HG02610 (cell line): ENCODE results near the gene VPS51.
A peak's percentile ranks its signal among the peaks of the same experiment; 100 is the strongest.
"Not testable (repeated sequence)": the region's sequence is repeated elsewhere in the genome, so short reads cannot be mapped to it uniquely, and the experiment has no call there.

Experiments used
- ATAC-seq: cut with Tn5 transposase; IDR thresholded peaks from one replicate; pipeline ENCODE4 v1.9.1; 2021; ENCODE audit warnings: mild to moderate bottlenecking, moderate library complexity; ENCODE audit not compliant: unreplicated experiment

Gene VPS51

DNA sequence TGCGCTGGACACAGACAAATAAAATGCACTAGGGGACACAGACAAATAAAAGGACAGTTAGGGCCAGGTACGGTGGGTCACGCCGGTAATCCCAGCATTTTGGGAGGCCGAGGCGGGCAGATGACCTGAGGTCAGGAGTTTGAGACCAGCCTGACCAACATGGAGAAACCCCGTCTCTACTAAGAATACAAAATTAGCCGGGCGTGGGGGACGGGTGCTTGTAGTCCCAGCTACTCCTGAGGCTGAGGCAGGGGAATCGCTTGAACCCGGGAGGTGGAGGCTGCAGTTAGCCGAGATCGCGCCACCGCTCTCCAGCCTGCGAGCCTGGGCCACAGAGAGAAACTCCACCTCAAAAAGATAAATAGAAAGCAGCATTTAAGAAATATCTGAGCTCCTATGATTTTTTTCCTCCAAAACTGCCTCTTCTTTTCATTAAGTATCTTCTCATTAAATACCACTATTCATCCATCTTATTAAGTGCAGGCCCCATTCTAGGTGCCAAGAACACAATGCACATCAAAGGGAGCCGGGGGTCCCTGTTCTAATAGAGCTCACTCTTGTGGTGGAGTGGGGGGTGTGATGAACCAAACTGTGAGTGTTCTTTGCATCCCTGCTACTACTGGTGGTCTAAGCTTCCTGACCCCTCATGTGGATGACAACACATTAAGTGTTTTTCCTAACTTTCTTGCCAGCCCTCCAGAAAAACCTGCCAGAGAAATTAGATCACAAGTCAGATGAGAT is 22.3 kb downstream of the VPS51 start:
- ATAC-seq, result no peak

DNA sequence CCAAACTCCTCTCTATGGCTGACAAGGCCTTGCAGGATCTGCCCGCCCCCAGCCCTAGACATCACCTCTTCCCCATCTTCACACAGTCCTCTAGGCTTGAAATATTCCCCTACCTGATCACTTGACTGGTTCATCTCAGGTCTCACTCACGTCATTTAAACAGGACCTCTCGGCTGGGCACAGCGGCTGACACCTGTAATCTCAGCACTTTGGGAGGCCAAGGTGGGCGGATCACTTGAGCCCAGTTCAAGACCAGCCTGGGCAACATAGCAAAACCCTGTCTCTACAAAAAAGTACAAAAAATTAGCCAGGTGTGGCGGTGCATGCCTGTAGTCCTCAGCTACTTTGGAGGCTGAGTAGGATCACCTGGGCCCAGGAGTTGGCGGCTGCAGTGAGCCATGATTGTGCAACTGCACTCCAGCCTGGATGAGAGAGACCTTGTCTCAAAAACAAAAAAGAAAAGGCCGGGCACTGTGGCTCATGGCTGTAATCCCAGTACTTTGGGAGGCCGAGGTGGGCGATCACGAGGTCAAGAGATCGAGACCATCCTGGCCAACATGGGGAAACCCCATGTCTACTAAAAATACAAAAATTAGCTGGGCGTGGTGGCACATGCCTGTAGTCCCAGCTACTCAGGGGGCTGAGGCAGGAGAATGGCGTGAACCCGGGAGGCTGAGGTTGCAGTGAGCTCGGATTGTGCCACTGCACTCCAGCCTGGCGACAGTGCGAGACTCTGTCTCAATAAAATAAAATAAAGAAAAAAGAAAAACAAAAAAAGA is 23.1 kb downstream of the VPS51 start:
- ATAC-seq, result not testable (repeated sequence)

DNA sequence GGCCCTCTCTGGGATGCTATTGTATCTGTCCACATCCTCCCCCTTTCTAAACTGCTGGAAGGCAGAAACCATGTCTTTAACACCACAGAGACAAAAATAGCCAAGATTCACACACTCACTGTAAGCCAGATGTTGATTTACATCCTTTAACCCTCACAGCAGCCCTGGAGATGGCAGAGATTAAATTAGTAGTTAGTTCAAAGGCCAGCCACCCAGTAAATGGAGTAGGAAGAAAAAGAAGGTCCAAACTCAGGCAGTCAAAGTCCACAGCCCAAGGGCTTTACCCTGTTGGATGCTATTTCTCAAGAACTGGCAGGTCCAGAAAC is 23.6 kb downstream of the VPS51 start:
- ATAC-seq, result no peak

DNA sequence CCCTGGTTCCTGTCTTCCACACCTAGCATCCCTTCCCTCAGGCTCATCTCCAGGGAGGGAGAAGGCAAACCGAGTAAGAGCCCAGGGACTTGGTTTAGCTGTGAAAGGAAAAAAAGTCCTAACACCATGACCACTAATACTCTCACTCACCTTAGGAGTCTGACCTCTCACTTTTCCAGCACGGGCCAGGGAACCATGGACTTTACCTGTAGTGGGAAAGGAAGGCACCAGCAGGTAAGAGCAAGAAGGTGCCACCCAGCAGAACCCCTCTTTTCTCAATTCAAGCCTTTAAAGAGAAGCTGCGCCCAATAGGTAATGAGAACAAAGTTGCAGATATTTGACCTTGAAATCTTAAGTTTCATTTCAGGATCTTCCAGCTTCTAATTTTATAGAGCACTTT is 24.8 kb downstream of the VPS51 start:
- no peak for ATAC-seq

DNA sequence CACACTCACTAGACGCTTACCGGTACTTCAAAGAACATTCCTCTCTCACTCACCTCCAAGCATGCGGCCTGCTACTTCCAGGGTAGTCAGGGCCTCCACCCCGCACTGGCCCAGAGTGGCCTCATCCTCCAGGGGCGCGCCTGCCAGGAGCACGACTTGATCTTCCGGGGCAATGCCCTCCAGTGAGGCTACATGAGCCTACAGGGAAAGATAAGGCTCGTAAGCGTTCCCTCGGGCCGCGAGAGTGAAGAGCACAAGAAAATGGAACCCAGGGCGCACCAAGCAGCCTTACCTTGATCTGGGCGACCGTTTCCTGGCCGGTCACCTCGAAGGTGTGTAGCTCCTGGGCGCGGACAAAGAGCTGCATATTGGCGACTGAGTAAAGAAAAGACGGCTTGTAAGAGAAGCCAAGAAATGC is 25.4 kb downstream of the VPS51 start:
- ATAC-seq, result no peak

DNA sequence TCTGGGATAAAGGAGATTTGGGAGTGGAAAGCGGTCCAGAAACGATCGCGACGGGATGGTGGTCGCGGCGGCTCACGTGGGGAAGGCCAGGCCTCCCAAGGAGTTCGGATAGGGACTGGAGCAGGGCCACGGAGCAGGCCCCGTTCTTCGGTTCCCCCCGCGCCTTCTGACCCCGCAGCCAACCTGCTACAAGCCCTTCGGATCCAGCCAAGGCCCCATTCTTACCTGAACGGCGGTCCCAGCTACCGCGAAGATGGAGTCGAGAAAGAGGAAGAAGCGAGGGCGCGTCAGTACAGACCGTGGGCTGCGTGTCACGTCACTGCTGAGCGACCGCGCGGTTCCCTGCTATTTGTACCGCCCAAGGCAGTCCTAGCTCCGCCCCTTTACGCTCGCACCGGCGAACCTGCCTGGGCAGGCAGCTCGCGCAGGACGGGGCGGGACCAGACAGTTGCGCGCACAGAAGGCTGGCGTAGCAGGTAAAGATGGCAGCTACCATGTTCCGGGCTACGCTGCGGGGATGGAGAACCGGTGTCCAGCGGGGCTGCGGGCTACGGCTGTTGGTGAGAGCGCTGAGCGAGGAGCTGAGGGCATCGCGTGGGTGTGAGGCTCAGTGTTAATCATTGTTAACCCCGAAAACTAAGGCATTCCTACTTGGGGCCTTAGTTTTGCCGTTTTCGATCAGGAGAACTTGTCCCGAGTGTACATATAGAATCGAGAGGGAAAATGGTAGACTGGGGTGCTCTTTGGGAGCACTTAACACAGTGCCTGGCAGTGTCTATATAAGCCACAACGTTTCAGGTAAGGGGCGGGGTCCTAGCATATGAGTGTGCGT is 26.1 kb downstream of the VPS51 start, which contains the start of the genes FAU and MRPL49:
FAU (minus strand) TSS at position 270 of the 832 bp plus-strand sequence. CDS start 321 bp downstream, outside the sequence.
MRPL49 (plus strand) TSS at position 457 of the 832 bp plus-strand sequence; CDS start at position 483, 26 bp downstream.
- peak; percentile 70 for ATAC-seq

DNA sequence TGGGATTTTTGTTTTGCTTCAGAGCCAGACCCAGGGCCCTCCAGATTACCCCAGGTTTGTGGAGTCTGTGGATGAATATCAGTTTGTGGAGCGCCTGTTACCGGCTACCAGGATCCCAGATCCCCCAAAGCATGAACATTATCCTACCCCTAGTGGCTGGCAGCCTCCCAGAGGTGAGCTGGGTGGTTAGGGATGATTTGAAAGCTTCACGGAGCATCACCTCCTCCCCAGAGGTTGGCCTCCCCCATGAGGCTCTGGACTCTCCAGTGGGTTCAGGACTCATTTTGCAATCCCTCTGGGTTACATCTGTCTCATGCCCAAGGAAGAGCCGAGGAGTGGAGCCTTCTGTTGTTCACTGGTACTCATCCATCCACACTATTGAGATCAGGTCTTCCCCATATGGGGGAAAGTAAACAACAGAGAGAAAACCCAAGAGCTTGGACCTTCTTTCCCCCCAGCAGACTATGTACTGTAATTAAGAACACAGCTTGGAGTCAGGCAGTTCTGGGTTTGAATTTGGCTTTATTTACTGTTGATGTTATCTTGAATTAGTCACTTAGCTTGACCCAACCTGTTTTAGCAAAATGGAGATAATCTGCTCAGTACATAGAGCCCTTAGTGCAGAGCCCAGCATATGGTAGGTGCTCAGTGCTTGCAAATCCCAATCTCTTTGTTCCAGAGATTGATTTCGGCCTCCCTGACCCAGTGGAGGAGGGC is 28.6 kb downstream of the VPS51 start:
- ATAC-seq, result no peak

DNA sequence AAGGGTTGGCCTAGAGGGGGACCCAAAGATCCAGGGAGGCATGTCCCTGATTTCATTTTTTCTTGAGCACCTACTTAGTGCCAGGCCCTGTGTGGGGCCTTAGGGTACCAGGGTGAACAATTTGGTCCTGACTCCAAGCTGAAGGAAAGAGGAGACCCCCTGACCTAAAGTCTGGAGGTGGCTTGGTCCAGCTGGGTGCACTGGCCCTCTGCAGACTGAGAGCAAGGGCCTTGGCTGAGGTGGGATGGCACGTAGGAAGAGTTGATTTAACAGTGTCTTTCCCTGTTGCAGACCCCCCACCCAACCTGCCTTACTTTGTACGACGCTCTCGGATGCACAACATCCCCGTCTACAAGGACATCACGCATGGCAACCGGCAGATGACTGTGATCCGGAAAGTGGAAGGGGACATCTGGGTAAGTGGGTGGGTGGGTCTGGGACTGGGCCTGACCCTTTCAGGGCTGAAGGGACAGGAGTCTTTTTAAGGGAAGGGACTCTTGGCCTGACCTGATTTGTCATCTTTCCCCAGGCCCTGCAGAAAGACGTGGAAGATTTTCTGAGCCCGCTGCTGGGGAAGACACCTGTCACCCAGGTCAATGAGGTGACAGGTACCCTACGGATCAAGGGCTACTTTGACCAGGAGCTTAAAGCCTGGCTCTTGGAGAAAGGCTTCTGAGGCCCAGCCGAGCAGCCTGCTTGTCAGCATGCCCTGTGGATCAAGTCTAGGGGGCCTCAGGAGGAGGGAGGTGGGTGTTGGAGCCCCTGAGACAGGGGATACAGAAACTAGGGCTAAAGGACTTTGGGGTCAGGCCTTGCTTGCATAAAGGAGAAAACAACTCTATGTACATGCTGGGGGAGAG is 29.4 kb downstream of the VPS51 start:
- ATAC-seq, result no peak

DNA sequence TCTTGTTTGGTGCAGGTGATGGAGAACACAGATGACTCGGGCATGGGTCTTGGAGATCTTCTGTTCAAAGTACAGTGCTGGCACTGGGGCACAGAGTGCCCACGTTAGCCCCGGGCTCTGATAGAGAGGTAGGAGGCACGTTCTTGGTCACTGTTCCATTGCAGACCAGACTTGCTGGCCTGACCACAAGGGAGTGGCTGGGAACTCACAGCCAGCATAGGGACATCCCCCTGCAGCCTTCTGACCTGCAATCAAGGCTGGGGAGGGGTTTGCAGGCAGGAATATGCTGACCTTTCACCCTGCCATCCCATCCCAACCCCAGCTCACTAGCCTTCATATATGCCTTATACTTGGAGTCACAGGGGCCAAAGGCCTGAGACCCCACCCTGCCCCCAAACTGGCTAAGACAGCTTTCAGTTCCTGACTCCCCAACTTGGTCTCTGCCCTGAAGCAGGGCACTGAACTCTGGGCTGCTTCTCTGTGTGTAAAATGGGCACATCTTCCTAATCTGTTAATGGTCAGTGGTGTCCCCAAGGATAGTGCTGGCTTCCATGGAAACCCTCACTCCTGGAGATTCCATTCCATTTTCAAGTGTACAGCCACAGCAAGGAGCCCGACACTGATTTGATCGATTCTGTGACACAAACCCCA is 30.7 kb downstream of the VPS51 start:
- ATAC-seq, result no peak

DNA sequence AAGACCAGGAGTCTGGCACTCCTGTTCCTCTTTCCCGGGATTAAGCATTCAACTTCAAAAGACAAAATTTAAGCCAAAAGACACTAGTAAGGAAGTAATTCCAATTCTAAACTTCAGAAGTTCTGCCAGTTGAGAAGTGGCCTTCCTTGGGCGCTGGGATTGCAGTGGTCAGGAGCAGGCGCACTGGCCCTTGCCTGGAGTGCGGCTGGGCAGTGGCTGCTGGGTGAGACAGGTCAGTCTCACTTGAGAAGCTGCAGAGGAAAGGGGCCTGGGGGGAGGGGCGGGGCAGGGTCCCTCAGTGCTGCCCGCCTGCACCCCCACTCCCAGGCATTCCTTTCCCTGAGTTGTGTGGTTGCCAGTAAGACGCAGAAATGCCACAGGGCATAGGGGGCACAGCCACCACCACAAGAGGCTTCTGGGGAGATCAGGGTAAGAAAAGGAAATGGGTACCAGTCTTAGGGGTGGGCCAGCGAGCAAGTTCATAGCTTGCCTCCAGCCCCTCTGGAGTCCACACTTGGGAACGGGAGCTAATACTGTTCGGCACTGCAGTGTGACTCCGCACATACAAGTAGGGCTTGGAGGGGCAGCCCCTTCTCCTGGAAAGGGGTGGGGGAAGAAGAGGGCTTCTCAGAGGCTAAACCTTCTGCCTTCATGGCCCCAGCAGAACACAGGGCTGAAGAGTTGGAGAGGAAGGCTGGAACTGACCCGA is 31.6 kb downstream of the VPS51 start:
- no peak for ATAC-seq

DNA sequence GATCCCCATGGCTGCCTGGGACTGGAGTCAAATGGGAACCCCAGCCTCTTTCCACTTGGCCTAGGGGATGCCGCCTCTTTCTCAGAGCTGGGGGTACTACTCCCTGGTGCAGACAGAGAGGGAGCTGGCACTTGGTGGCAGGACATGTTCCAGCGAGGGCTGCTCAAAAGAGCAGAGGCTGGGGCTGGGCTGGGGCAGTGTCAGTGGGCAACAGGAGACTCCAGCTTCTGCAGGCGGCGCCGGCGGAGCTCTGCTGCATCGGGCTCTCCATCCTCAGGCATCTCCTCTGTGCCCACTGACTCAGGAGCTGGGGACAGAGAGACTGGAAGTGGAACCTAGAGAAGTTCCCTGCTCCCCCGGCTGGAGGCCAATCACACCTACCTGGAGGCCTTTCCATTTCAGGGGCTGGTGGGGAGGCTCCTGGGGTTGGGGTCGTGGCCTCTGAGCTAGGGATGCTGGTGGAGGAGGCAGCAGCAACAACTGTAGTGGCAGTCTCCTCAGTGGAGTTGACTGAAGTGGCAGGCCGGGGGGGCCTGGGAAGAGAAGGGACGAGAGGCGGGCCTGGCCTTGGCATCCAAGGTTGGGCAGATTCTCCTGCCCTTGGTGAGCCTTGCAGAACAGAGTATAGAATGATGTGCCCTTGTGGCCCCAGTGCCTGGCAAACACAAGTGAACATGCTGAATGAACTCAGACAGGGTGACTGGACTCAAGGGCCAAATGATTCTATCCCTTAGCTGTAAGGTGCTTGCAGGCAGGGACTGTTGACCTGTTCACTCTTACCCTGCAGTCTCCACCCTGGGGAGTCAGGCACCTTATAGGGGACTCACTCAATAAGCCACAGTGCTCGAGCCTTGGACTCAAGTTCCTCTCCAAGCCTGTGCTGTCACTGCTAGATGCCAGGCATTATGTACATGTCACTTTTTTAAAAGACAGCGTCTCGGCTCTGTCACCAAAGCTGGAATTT is 32.5 kb downstream of the VPS51 start:
- ATAC-seq, result no peak

DNA sequence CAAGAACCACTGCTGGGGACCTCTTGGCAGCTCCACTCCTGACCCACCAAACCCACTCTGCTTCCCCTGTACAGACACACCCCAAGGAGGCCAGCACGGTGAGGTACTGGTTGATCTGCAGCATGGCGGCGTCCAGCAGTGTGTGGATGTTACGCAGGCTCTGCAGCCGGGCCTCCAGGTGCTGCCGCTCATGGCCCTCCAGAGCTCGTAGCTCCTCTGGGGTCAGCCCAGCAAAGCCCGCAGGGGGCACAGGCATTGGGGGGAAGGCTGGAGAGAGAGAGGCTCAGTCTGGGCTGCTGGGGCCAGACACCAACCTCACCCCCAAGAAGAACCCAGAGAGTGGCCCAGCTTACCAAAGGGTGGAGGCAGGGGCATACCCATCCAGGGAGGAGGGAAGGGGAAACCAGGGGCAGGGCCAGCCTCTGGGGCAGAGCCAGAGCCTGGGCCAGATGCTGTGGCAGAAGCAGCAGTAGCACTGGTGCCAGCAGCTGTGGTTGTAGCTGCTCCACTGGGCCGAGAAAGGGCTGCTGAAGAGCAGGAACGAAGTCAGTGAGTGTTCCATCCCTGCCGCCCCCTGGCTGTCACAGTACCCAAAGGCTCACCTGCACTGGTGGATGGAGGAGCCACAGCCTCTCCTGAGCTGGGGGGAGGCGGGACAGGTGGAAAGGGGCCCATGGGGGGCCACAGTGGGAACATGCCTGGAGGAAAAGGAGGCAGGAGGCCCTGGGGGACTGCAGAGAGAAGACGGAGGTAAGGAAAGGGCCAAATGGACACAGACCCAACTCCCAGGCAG is 33.8 kb downstream of the VPS51 start:
- ATAC-seq, result no peak

DNA sequence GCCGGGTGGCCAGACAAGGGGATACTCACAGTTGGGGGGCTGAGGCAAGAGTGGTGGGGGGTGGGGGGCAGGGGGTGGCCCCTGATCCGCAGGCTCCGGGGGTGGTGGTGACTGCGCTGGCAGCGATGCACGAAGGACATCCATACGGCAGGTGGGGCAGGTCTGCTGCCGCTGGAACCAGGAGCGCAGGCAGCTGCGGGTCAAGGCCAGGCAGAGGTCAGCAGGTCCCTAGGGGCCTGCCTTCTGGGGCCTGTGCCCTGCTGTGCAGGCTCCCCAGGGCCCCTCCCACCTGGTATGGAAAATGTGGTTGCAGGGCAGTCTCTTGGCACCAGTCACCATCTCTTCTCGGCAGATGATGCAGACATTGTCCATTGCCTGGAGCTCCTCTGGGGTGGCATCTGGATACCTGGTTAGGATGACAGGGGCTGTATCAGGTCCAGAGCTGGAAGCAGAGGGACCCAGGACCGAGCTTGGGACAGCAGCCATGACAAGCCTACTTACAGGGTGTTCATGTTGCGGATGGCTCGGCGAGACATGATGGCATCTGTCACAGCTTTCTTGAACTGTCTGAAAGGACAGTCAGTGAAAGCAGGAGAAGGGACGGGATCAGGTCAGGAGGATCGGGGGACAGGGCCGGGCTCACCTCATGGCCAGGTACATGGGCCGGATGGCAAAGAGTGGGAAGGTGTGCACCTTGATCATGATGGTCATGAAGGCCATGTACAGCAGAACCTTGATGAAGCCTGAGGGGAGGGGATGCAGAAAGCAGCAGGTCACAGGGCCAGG is 34.8 kb downstream of the VPS51 start:
- ATAC-seq, result no peak

DNA sequence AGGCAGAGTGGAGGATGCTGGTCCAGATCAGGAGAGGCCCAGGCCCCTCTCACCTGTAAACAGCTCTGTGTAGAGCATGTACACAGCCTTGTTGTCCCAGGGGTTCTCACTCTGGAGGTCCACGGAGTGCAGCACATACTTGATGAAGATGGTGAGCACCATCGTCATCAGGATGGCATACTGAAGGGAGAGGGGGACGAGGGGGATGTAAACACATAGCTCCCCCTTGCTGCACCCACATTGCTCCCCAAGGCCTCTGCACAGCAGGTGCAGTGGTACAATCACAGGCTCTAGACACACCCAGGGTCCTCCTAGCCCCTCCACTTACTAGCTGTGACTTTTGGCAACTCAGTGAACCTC is 35.4 kb downstream of the VPS51 start:
- no peak for ATAC-seq

DNA sequence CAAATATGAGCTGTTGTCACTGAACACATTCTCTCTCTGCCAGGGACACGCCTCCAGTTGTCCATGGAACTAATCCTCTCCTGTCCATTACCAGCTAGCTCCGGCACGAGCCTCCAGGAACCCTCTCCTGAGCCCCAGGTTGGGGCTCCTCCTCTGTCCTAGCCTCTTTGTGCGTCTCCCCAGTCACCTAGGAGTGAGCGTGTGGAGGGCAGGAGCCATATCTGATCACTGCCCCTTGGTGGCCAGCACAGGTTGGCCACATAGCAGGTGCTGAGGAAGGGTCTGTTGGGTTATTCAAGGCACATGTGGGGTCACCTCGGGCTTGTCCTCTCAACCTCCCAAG is 35.9 kb downstream of the VPS51 start:
- ATAC-seq, result no peak
